ENCODE data around the gene LHPP.

Gene LHPP

DNA sequence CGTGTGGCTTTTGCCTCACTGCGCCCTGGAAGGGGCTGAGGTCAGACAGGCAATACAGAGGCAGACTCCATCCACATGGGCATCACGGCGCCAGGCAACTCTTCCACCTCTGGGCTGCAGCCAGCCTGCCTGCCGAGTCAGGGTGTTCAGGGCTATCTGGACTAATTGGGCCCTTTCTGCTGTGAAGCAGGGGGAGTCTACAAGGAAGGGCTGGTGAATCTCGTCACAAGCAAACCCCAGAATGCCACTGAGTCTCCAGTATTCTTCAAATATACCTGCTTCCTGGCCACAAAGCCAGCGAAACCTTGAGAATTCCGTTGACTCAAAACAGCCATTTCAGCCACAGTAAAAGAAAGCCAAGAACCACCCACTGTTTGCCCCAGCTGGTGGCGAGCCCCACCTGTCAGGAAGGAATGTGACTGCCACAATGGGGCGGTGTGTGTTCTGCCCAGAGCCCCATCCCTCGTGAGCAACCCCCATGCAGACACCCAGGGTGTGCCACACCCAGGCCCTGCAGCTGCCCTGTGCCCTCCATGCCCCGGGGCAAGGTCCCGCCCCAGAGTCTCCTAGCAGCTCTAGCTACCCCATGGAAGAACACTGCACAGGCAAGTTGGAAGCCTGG, 165.2 kb downstream of the LHPP start:
- no peak overlapping the region for H3K4me3 ChIP-seq (ENCODE audit: low read depth, low read length)
- TF ChIP-seq MAX (IDR thresholded peaks at IDR 0.05; ENCODE audit: low read depth, low read length) = no peak
- TF ChIP-seq MYC (IDR thresholded peaks at IDR 0.05; ENCODE audit: low read depth, low read length) = no peak
- no peak for TF ChIP-seq CTCF (IDR thresholded peaks at IDR 0.05; ENCODE audit: low read depth, low read length)
- TF ChIP-seq POLR2A (IDR thresholded peaks at IDR 0.05; ENCODE audit: extremely low read depth, insufficient read length) = no peak
- DNase-seq (ENCODE audit: low read depth) = no peak

DNA sequence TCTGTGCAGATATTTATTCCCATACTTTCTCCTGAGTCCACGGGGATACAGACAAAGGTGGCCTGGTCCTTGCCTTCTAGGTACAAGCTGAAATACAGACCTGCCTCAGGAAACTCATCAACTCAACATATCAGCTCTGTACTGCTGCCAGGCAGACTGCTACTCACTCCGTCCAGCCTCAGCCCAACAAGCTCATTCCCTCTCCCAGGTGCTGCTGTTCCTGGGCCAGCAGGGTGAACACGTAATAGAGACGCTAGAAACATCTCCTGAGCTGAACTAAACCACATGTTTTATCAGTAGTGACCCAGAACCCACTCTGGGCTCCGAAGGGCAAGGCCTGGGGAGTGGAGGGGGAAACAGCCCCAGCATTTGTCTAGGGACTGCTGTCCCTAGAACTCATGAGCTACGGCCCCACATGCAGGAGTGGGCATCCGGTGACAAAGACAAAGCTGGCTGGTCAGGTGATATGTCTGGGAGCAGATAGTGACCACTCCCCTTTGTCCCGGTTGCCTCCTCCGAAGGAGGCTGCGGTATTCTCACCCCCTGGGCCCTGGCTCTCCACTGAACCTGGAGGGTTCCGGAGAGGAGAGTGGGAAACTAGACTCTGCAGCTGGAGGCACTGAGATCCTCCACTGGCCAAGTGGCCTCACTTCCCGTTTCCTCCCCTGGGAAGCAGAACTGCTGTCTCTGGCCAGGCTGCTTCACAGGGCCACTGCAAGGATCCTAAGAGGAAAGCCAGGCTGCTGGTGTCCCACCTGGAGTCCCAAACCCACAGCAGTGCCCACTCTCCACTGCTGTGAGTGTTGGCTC, 166.4 kb downstream of the LHPP start:
- TF ChIP-seq MYC (IDR thresholded peaks at IDR 0.05; ENCODE audit: low read depth, low read length) = no peak
- no peak for TF ChIP-seq POLR2A (IDR thresholded peaks at IDR 0.05; ENCODE audit: extremely low read depth, insufficient read length)
- TF ChIP-seq CTCF (IDR thresholded peaks at IDR 0.05; ENCODE audit: low read depth, low read length) = no peak
- TF ChIP-seq MAX (IDR thresholded peaks at IDR 0.05; ENCODE audit: low read depth, low read length) = no peak
- no peak for DNase-seq (ENCODE audit: low read depth)
- no peak overlapping the region for H3K4me3 ChIP-seq (ENCODE audit: low read depth, low read length)

GRCh38 chr10:124628676-124629021, 167.0 kb downstream of the LHPP start:
- TF ChIP-seq MYC (IDR thresholded peaks at IDR 0.05; ENCODE audit: low read depth, low read length) (no peak), POLR2A (IDR thresholded peaks at IDR 0.05; ENCODE audit: extremely low read depth, insufficient read length) (no peak), CTCF (IDR thresholded peaks at IDR 0.05; ENCODE audit: low read depth, low read length) (no peak), MAX (IDR thresholded peaks at IDR 0.05; ENCODE audit: low read depth, low read length) (no peak)
- no peak for DNase-seq (ENCODE audit: low read depth)
- no peak overlapping the region for H3K4me3 ChIP-seq (ENCODE audit: low read depth, low read length)

GRCh38 chr10:124629415-124629814, 167.8 kb downstream of the LHPP start:
- DNase-seq (ENCODE audit: low read depth) = no peak
- H3K4me3 ChIP-seq (ENCODE audit: low read depth, low read length) = no peak overlapping the region
- TF ChIP-seq MAX (IDR thresholded peaks at IDR 0.05; ENCODE audit: low read depth, low read length) = no peak
- TF ChIP-seq MYC (IDR thresholded peaks at IDR 0.05; ENCODE audit: low read depth, low read length) = no peak

DNA sequence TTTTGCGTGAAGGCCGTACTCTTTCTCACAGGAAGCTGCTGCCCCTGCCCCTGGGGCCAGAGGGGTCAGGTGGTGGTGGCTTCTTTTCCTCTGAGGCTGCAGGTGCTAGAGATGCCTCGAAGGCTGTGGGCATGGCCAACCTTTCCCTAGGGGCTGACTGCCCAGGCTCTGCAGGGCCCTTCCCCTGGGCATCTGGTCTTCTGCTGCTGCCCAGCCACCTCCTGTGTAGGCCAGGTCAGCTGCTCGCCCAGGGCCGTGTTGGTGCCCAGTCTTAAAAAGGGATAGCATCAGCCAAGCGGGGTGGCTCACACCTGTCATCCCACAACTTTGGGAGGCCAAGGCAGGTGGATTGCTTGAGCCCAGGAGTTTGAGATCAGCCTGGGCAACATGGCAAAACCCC, 168.2 kb downstream of the LHPP start:
- no peak for DNase-seq (ENCODE audit: low read depth)
- no peak overlapping the region for H3K4me3 ChIP-seq (ENCODE audit: low read depth, low read length)
- TF ChIP-seq MAX (IDR thresholded peaks at IDR 0.05; ENCODE audit: low read depth, low read length) (no peak), CTCF (IDR thresholded peaks at IDR 0.05; ENCODE audit: low read depth, low read length) (no peak), MYC (IDR thresholded peaks at IDR 0.05; ENCODE audit: low read depth, low read length) (no peak), POLR2A (IDR thresholded peaks at IDR 0.05; ENCODE audit: extremely low read depth, insufficient read length) (no peak)

- TF ChIP-seq MYC (IDR thresholded peaks at IDR 0.05; ENCODE audit: low read depth, low read length) (no peak), POLR2A (IDR thresholded peaks at IDR 0.05; ENCODE audit: extremely low read depth, insufficient read length) (no peak), MAX (IDR thresholded peaks at IDR 0.05; ENCODE audit: low read depth, low read length) (no peak), CTCF (IDR thresholded peaks at IDR 0.05; ENCODE audit: low read depth, low read length) (no peak)
- H3K4me3 ChIP-seq (ENCODE audit: low read depth, low read length) = no peak overlapping the region
- no peak for DNase-seq (ENCODE audit: low read depth)
Observed at GRCh38 chr10:124630551-124630950, 168.9 kb downstream of the LHPP start.

All from NB4 (cell line).